Gastroesophageal sphincter (tissue), 3 donors: ENCODE measurements around the gene BOK.

Experiments used
- EP300 ChIP-seq: sonication (generic); formaldehyde crosslinking; IDR thresholded peaks from one replicate; pipeline ENCODE4 v1.6.1; 2017; ENCODE audit warnings: antibody characterized with exemption, mild to moderate bottlenecking
- POLR2A ChIP-seq, 2 donors: fragments of 450-650 bp; IDR thresholded peaks; one replicate each; pipeline ENCODE4 v1.6.1; 2017; ENCODE audit warnings: antibody characterized with exemption in 2 of 2, mild to moderate bottlenecking in 2 of 2, moderate library complexity in 1 of 2
- POLR2AphosphoS5 ChIP-seq: sonication (generic); formaldehyde crosslinking; IDR thresholded peaks from one replicate; pipeline ENCODE4 v1.6.1; 2017; ENCODE audit warnings: antibody characterized with exemption
- TF ChIP-seq, protein P1 (sequence below), 4 experiments: fragments of 200-600 bp in 2 of 4; fragments of 450-650 bp in 2 of 4; sonication (generic) in 1 of 4; IDR thresholded peaks; one replicate each; pipeline ENCODE4 v1.5.1; 2017 to 2019; ENCODE audit warnings: antibody characterized with exemption in 4 of 4, mild to moderate bottlenecking in 2 of 4, moderate library complexity in 2 of 4

- TF ChIP-seq POLR2A (IDR thresholded peaks at IDR 0.05) (no peak), EP300 (no peak), POLR2AphosphoS5 (no peak)
- TF ChIP-seq, protein P1, sequence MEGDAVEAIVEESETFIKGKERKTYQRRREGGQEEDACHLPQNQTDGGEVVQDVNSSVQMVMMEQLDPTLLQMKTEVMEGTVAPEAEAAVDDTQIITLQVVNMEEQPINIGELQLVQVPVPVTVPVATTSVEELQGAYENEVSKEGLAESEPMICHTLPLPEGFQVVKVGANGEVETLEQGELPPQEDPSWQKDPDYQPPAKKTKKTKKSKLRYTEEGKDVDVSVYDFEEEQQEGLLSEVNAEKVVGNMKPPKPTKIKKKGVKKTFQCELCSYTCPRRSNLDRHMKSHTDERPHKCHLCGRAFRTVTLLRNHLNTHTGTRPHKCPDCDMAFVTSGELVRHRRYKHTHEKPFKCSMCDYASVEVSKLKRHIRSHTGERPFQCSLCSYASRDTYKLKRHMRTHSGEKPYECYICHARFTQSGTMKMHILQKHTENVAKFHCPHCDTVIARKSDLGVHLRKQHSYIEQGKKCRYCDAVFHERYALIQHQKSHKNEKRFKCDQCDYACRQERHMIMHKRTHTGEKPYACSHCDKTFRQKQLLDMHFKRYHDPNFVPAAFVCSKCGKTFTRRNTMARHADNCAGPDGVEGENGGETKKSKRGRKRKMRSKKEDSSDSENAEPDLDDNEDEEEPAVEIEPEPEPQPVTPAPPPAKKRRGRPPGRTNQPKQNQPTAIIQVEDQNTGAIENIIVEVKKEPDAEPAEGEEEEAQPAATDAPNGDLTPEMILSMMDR (IDR thresholded peaks at IDR 0.05), result no peak
Measured at GRCh38 chr2:241542278-241542605, 16.3 kb upstream of the BOK start.
